Right lobe of liver (tissue), 6 donors: Measurements from ENCODE around the gene VPREB3. TPM values are rescaled to one million over a fixed set of nuclear protein-coding genes. Genes with fewer than 3 reads are reported as not detected.

ENCODE experiments used
- ATAC-seq, 4 donors: fragments of 200-7000 bp; cut with Tn5 transposase; one replicate each; pipeline ENCODE4 v1.9.1; 2020; ENCODE audit warnings: mild to moderate bottlenecking in 4 of 4, moderate library complexity in 4 of 4
- DNase-seq, 3 donors: peaks; one replicate each; pipeline ENCODE4 v3.0.0-alpha.2; 2020
- H3K27ac ChIP-seq, 3 donors: fragments of 200-600 bp; one replicate each; pipeline ENCODE4 v1.8.0; 2022
- H3K27me3 ChIP-seq, 2 donors: fragments of 200-600 bp; one replicate each; pipeline ENCODE4 v1.8.0; 2022
- H3K36me3 ChIP-seq, 4 donors: fragments of 200-600 bp; sonication (generic) in 1 of 4; one replicate each; pipeline versions ENCODE4 v1.5.1 to v1.8.0; 2017 to 2022; ENCODE audit warnings: control low read depth in 1 of 4
- H3K4me1 ChIP-seq, 4 donors: fragments of 200-600 bp; sonication (generic) in 1 of 4; one replicate each; pipeline versions ENCODE4 v1.5.1 to v1.8.0; 2017 to 2022; ENCODE audit warnings: control low read depth in 1 of 4
- H3K4me3 ChIP-seq, 3 donors: fragments of 200-600 bp; one replicate each; pipeline ENCODE4 v1.8.0; 2022
- H3K9me3 ChIP-seq, 4 donors: fragments of 200-600 bp; sonication (generic) in 1 of 4; one replicate each; pipeline versions ENCODE4 v1.5.1 to v1.8.0; 2017 to 2022; ENCODE audit warnings: control low read depth in 1 of 4
- POLR2A ChIP-seq: fragments of 450-650 bp; IDR thresholded peaks from one replicate; pipeline ENCODE4 v1.6.1; 2017; ENCODE audit warnings: antibody characterized with exemption, mild to moderate bottlenecking
- WGBS: methylation state at CpG from one replicate; pipeline ENCODE4 v1.1.6; 2018; ENCODE audit warnings: low coverage, low lambda C conversion rate; ENCODE audit not compliant: insufficient coverage; ENCODE audit errors: missing lambda C conversion rate; 5-methylcytosine and 5-hydroxymethylcytosine counted together
- intact Hi-C, 2 donors: fragments of 100-400 bp; cut with DNase I; formaldehyde crosslinking; loops; one replicate each; pipeline versions ENCODE4 v1.11.2 to v1.14.1; 2022
- total RNA-seq, 6 experiments: library from RNA; depleted of rRNA in 2 of 6; stranded (reverse); fragments of >200 nt in 2 of 6; fragmentation: NEBNext Ultra II Directional in 3 of 6; extraction: Animal tissue kit (Norgen Biotek cat#: 25700) in 3 of 6; gene quantifications; one replicate each; pipeline versions ENCODE4 v1.1.0 to v1.2.4, GENCODE V29; 2016 to 2023
- TF ChIP-seq, protein P1 (sequence below), 4 donors: fragments of 200-600 bp in 3 of 4; fragments of 450-650 bp in 1 of 4; IDR thresholded peaks; one replicate each; pipeline versions ENCODE4 v1.5.1 to v1.8.0; 2016 to 2022; ENCODE audit warnings: antibody characterized with exemption in 4 of 4, mild to moderate bottlenecking in 2 of 4
- donor health status: DM: no; HTN: yes; CAD: no.
- donor health status: DM: no; HTN: no; CAD: no.
- donor health status: DM: no; HTN: no; CAD: no.
- donor health status: DM: no; HTN: yes; CAD: no.
- donor health status: DM: no; HTN: yes; CAD: no.

VPREB3 gene
- total RNA-seq, 6 experiments from 2014 or later: 0.59 to 3.9 (median 0.70) TPM; not detected in 1

DNA sequence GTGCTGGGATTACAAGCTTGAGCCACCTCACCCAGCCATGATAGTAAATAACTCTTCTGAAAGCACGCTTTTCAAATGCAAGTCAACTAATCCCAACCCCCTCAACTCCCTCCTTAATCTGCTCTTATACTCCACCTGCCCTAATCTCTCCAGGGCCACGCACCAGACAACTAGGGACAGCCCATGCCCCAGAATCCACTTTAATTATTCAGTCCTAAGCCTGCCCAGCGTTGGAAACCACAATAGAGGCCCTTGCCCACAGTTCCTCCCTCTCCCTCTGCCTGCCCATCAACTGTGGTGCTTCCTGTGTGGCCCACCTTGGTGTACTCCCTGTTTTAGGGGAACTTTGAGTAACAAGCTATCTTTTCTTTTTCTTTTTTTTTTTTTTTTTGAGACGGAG is 2.7 kb upstream of the VPREB3 start:
- no peak for ATAC-seq
- no peak overlapping the region for H3K27ac ChIP-seq

DNA sequence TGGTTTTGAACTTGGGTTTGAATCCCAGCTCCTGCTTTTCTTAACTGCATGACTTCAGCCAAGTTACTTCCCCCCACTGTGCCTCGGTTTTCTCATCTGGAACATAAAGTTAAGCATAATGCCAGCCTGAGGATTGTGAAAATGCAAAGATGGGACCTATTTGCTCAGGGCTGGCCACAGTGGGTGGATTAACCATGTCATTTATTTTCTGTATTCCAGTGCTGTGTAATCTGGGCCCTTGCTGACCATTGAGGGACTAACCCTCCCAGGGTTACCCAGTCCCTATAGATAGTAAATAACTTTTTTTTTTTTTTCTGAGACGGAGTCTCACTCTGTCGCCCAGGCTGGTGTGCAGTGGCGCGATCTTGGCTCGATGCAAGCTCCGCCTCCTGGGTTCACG is 1.5 kb upstream of the VPREB3 start:
- ATAC-seq (no peak), DNase-seq (no peak)
- intact Hi-C loops: no loop called here
- WGBS: 76% methylated on average over 6 of the region's 8 CpGs
- no peak overlapping the region for H3K27ac ChIP-seq
- no peak overlapping the region for H3K4me3 ChIP-seq
- no peaks in the 10 kb centered on the region for H3K4me1 ChIP-seq
- no peaks in the 10 kb centered on the region for H3K27me3 ChIP-seq
- H3K36me3 ChIP-seq: no peaks in the 10 kb centered on the region
- TF ChIP-seq, protein P1, sequence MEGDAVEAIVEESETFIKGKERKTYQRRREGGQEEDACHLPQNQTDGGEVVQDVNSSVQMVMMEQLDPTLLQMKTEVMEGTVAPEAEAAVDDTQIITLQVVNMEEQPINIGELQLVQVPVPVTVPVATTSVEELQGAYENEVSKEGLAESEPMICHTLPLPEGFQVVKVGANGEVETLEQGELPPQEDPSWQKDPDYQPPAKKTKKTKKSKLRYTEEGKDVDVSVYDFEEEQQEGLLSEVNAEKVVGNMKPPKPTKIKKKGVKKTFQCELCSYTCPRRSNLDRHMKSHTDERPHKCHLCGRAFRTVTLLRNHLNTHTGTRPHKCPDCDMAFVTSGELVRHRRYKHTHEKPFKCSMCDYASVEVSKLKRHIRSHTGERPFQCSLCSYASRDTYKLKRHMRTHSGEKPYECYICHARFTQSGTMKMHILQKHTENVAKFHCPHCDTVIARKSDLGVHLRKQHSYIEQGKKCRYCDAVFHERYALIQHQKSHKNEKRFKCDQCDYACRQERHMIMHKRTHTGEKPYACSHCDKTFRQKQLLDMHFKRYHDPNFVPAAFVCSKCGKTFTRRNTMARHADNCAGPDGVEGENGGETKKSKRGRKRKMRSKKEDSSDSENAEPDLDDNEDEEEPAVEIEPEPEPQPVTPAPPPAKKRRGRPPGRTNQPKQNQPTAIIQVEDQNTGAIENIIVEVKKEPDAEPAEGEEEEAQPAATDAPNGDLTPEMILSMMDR (IDR thresholded peaks at IDR 0.05): no peak
- no peak for TF ChIP-seq POLR2A
- H3K9me3 ChIP-seq: no peaks in the 10 kb centered on the region

More for the DNA sequence above, 2.7 kb upstream of the VPREB3 start:
- Histone ChIP-seq H3K9me3 (no peaks in the 10 kb centered on the region), H3K36me3 (no peaks in the 10 kb centered on the region), H3K27me3 (no peaks in the 10 kb centered on the region), H3K4me3 (no peak overlapping the region), H3K4me1 (no peaks in the 10 kb centered on the region)
- DNase-seq: no peak
- TF ChIP-seq, protein P1 (IDR thresholded peaks at IDR 0.05): no peak
- no peak for TF ChIP-seq POLR2A
- 34% methylated on average over 3 of the region's 4 CpGs for WGBS
- intact Hi-C loops: no loop called here

DNA sequence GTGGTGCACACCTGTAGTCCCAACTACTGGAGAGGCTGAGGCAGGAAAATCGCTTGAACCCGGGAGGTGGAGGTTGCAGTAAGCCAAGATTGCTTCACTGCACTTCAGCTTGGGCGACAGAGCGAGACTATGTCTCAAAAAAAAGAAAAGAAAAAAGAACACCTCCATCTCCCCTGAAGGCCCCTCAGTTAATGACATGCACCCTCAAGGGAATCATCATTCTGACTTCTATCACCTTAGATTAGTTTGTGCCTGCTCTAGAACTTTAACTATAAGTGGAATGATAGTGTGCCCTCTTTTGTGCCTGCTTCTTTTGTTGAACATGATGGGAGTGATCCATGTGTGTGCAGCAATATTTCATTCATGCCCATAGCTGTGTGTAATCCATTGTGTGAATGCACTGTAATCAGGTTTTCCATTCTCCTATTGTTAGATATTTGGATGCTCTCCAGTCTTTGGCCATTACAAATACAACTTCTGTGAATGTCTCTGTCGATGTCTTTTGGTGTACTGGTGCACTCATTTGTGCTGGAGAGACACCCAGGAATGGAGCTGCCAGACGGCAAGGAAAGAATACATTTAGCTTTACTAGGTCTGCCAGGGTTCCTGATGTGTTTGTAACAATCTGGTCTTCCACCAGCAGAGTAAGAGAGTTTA is 883 bp upstream of the VPREB3 start:
- ATAC-seq: no peak
- TF ChIP-seq POLR2A: no peak
- TF ChIP-seq, protein P1 (IDR thresholded peaks at IDR 0.05): no peak

DNA sequence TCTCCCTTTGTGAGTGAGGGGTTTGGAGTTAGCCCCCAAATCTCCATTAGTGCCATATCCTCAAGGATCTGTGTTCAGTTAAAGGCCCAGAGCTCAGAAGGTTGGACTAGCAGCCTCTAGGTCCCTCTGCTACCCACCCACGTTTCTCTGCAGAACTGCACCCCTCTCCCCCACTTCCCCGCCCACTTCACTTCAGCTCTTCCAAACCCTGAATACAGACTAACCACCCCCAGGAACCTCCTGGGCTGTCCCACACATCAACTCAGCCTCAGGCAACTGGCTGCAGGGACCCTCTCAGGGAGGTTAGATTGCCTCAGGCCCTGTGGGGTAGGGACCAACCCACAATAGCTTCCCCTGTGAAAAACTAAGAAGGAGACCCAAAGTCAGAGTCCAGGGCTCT is 840 bp downstream of the VPREB3 start:
- H3K4me1 ChIP-seq: no peaks in the 10 kb centered on the region
- ATAC-seq (no peak), DNase-seq (no peak)
- no peaks in the 10 kb centered on the region for H3K9me3 ChIP-seq
- H3K27me3 ChIP-seq: no peaks in the 10 kb centered on the region
- TF ChIP-seq POLR2A: no peak
- TF ChIP-seq, protein P1 (IDR thresholded peaks at IDR 0.05): no peak
- 75% methylated on average over 2 of the region's 2 CpGs for WGBS
- intact Hi-C loops: no loop called here
- H3K4me3 ChIP-seq: no peak overlapping the region
- H3K36me3 ChIP-seq: no peaks in the 10 kb centered on the region
- H3K27ac ChIP-seq: no peak overlapping the region

More for the DNA sequence above, 883 bp upstream of the VPREB3 start:
- no peak for DNase-seq
- H3K27ac ChIP-seq: no peak overlapping the region
- H3K4me3 ChIP-seq: no peak overlapping the region
- no peaks in the 10 kb centered on the region for H3K4me1 ChIP-seq
- H3K9me3 ChIP-seq: no peaks in the 10 kb centered on the region
- no peaks in the 10 kb centered on the region for H3K36me3 ChIP-seq
- H3K27me3 ChIP-seq: no peaks in the 10 kb centered on the region
- WGBS: 74% methylated on average over 6 of the region's 6 CpGs
- intact Hi-C loops: no loop called here
